ENCODE data around the gene SCYGR1.
A peak's percentile ranks its signal among the peaks of the same experiment; 100 is the strongest.
"Not testable (repeated sequence)": the region's sequence is repeated elsewhere in the genome, so short reads cannot be mapped to it uniquely, and the experiment has no call there.

Gene SCYGR1

GRCh38 chr2:227387583-227387982 is at the start of gene SCYGR1:
SCYGR1 (minus strand) TSS chr2:227387949; CDS start chr2:227387949, 0 bp downstream.
- DNase-seq (ENCODE audit: low read depth in 2 of 2); H3K4me3 ChIP-seq (replicated peaks in 1 of 2; ENCODE audit: low read depth in 2 of 2, low read length in 2 of 2): not testable (repeated sequence)

GRCh38 chr2:227436436-227437174 is 48.9 kb upstream of the SCYGR1 start:
- no peak for TF ChIP-seq CTCF (IDR thresholded peaks at IDR 0.05; ENCODE audit: low read depth, low read length)
- no peak for DNase-seq (ENCODE audit: low read depth in 2 of 2)
- H3K4me3 ChIP-seq (replicated peaks in 1 of 2; ENCODE audit: low read depth in 2 of 2, low read length in 2 of 2), result no peak overlapping the region

- no peak overlapping the region for H3K4me3 ChIP-seq (replicated peaks in 1 of 2; ENCODE audit: low read depth in 2 of 2, low read length in 2 of 2)
- no peak for TF ChIP-seq CTCF (IDR thresholded peaks at IDR 0.05; ENCODE audit: low read depth, low read length)
- no peak for DNase-seq (ENCODE audit: low read depth in 2 of 2)
These were observed 45.4 kb upstream of the SCYGR1 start for GRCh38 chr2:227433171-227433570.

GRCh38 chr2:227430639-227431038 is 42.9 kb upstream of the SCYGR1 start:
- no peak overlapping the region for H3K4me3 ChIP-seq (replicated peaks in 1 of 2; ENCODE audit: low read depth in 2 of 2, low read length in 2 of 2)
- TF ChIP-seq CTCF (IDR thresholded peaks at IDR 0.05; ENCODE audit: low read depth, low read length), result no peak
- peak; percentile 64 to 67 for DNase-seq (ENCODE audit: low read depth in 2 of 2)

GRCh38 chr2:227428731-227429285 is 41.1 kb upstream of the SCYGR1 start:
- TF ChIP-seq CTCF (IDR thresholded peaks at IDR 0.05; ENCODE audit: low read depth, low read length), result no peak
- DNase-seq (ENCODE audit: low read depth in 2 of 2), result peak; percentile 41 to 71
- H3K4me3 ChIP-seq (replicated peaks in 1 of 2; ENCODE audit: low read depth in 2 of 2, low read length in 2 of 2), result no peak overlapping the region

GRCh38 chr2:227423656-227424499 is 36.1 kb upstream of the SCYGR1 start:
- DNase-seq (ENCODE audit: low read depth in 2 of 2), result no peak
- no peak for TF ChIP-seq CTCF (IDR thresholded peaks at IDR 0.05; ENCODE audit: low read depth, low read length)

More at GRCh38 chr2:227423656-227424499, 36.1 kb upstream of the SCYGR1 start:
- no peak overlapping the region for H3K4me3 ChIP-seq (replicated peaks in 1 of 2; ENCODE audit: low read depth in 2 of 2, low read length in 2 of 2)
